Measurements from ENCODE around the gene GRP.

GRP gene

DNA sequence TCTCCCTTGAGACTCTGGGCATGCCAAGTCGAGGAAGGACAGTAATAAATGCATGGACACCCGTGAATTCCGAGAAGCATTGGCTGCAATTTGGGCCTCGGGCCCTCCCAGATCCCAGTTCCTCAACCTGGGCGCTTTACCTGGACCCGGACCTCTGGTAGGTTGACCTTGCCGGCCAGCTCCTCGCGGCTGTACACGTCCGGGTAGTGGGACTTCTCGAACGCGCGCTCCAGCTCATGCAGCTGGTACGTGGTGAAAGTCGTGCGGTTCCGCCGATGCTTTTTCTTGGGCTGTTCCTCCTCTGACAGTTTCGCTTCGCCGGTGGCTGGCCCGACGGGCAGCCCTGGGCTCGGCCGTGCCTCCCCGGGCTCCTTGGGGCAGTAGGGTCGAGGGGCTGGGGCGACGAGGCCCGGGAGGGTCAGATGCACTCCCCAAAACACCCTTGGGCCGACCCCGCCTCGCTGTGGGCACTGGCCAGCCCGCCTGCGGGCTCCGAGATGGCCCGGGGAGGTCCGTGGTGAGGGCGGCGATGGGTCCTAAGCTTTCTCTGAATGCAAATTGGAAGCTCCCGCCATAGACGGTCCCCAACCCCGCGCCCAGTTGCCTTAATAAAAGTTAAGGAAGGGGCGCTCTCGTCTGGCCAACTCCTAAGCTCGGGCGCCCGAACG is 52.4 kb downstream of the GRP start:
- no CpG with 5 or more reads among the region's 52 CpGs for WGBS (ENCODE audit: extremely low coverage, insufficient coverage, low lambda C conversion rate)
- peaks cover 3% of the 10 kb centered on the region for H3K4me1 ChIP-seq (ENCODE audit: control insufficient read depth, low read depth, low read length)

DNA sequence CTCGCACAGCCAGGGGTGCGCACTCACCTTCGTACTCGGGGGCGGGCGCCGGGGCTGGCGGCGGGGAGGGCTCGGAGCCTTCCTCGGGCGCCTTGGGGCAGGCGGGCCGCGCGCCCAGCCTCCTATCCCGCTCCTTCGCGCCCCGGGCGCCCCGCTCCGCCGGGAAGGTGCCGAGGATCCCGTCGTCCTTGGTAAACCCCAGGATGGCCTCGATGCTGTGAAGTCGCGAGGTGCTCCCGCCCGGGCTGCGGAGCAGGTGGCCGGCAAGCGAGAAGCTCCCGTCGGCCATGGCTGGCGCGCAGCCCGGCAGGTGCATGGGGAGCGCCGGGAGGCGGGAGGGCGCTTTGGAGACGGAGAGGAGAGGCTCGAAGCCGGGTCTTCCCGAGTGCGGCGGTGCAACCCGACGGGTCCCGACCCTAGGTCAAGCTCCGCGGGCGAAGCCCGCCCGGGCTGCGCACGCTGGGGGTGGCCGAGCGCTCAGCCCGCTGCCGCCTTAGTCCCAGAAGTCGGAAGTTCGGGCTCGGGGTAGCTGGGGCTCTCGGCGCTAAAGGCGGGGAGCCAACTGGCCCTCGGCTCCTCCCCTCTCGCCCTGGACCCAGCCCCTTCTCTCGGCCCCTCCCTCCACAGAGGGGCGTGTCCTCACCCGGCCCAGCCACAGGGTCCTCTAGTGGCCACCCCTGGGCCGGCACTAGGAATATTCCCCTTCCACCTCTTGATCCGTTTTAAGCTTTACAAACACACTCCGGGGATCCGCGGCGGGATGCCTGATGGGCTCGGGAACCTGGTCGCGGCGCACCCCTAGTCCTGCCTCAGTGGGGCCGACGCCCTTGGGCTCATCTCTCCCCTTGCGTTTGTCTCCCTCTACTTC is 53.2 kb downstream of the GRP start, which contains the start of gene RAX:
RAX (minus strand) TSS at position 564 of the 868 bp plus-strand sequence; CDS start at position 316, 248 bp downstream.
- Histone ChIP-seq H2BK120ac (ENCODE audit: low read depth, low read length) (no peak within 1 kb of the TSS), H3K4me1 (ENCODE audit: control insufficient read depth, low read depth, low read length) (peaks cover 2% of the 10 kb centered on the region), H3K23ac (ENCODE audit: low read length) (peak within 1 kb of the TSS; percentile 81), H3K27ac (ENCODE audit: low read depth, low read length) (no peak within 1 kb of the TSS), H3K27me3 (ENCODE audit: insufficient read depth, low read length, poor library complexity) (peaks cover 65% of the 10 kb centered on the region), H3K79me1 (ENCODE audit: low read length) (no peaks in the 10 kb centered on the region), H2AK5ac (ENCODE audit: low read length) (no peak within 1 kb of the TSS), H3K4ac (ENCODE audit: low read depth, low read length) (no peak within 1 kb of the TSS), H3K18ac (ENCODE audit: low read length) (no peak within 1 kb of the TSS), H4K5ac (ENCODE audit: low read length) (no peak within 1 kb of the TSS), H3K79me2 (ENCODE audit: control insufficient read depth, insufficient read depth, low read length) (no peaks in the 10 kb centered on the region), H3K9ac (ENCODE audit: low read length) (peak within 1 kb of the TSS; percentile 59), H4K8ac (ENCODE audit: low read depth, low read length) (no peak within 1 kb of the TSS), H3K4me3 (ENCODE audit: low read length) (peak within 1 kb of the TSS; percentile 61), H3K36me3 (ENCODE audit: control insufficient read depth, insufficient read depth, low read length) (no peaks in the 10 kb centered on the region), H2BK15ac (replicated peaks; ENCODE audit: low read depth) (no peak within 1 kb of the TSS), H3K4me2 (ENCODE audit: low read length) (peak within 1 kb of the TSS; percentile 92), H2BK5ac (ENCODE audit: low read length) (no peak within 1 kb of the TSS), H3K56ac (ENCODE audit: low read length) (peak within 1 kb of the TSS; percentile 81)
- WGBS (ENCODE audit: extremely low coverage, insufficient coverage, low lambda C conversion rate) = no CpG with 5 or more reads among the region's 88 CpGs
- peak; percentile 92 for DNase-seq

More for the DNA sequence above, 52.4 kb downstream of the GRP start:
- Histone ChIP-seq H3K79me2 (ENCODE audit: control insufficient read depth, insufficient read depth, low read length) (no peaks in the 10 kb centered on the region), H3K4me2 (ENCODE audit: low read length) (no peak overlapping the region), H3K23ac (ENCODE audit: low read length) (no peak overlapping the region), H3K4me3 (ENCODE audit: low read length) (no peak overlapping the region), H3K27me3 (ENCODE audit: insufficient read depth, low read length, poor library complexity) (peaks cover 71% of the 10 kb centered on the region), H3K9ac (ENCODE audit: low read length) (no peak overlapping the region), H4K5ac (ENCODE audit: low read length) (no peak overlapping the region), H4K8ac (ENCODE audit: low read depth, low read length) (no peak overlapping the region), H3K27ac (ENCODE audit: low read depth, low read length) (no peak overlapping the region), H3K79me1 (ENCODE audit: low read length) (no peaks in the 10 kb centered on the region), H2BK15ac (replicated peaks; ENCODE audit: low read depth) (no peak overlapping the region), H3K18ac (ENCODE audit: low read length) (no peak overlapping the region), H2BK120ac (ENCODE audit: low read depth, low read length) (no peak overlapping the region), H3K36me3 (ENCODE audit: control insufficient read depth, insufficient read depth, low read length) (no peaks in the 10 kb centered on the region), H2AK5ac (ENCODE audit: low read length) (no peak overlapping the region), H3K4ac (ENCODE audit: low read depth, low read length) (no peak overlapping the region), H2BK5ac (ENCODE audit: low read length) (no peak overlapping the region), H3K56ac (ENCODE audit: low read length) (no peak overlapping the region)
- no peak for DNase-seq

DNA sequence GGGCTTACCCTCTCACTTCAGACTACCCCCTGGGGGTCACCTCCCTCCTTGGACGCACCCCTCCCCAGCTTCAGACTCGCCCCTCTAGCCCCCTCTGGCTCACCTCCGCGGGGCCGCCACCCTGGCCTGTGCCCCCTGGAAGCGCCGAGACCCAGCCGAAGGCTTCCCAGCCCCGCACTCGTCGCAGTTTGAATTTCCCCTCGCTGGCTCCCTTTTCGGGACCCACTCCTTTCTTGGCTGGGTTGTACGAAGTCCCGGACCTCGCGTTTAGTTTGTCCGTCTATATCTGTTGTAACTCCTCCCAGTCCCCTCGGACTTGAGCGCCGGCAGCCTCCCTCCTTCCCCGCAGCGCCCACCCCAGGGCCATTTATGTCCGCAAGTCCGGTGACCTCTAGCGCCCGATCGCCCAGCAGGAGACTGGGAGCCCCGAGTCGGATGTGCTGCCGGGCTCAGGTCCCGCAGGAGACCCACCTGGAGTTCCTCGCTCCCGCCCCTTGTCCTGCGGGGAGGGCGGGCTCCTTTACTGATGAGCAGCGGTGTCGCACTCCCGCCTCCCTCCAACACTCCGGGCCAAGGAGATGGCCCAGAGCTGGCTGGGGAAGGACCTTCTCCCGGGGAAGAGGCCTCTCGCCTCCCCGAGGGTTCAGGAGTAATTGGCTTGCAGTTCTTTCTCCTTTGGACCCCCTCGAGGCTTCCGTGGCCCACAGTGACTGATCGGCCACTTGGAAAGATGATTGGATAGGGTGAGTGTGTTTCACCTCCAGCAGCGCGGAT is 54.0 kb downstream of the GRP start:
- H4K8ac ChIP-seq (ENCODE audit: low read depth, low read length) = no peak overlapping the region
- peak overlapping the region; percentile 81 for H3K23ac ChIP-seq (ENCODE audit: low read length)
- H3K4me2 ChIP-seq (ENCODE audit: low read length) = peak overlapping the region; percentile 92
- H3K79me1 ChIP-seq (ENCODE audit: low read length) = no peaks in the 10 kb centered on the region
- WGBS (ENCODE audit: extremely low coverage, insufficient coverage, low lambda C conversion rate) = no CpG with 5 or more reads among the region's 48 CpGs
- H3K56ac ChIP-seq (ENCODE audit: low read length) = peak overlapping the region; percentile 81
- H3K4me3 ChIP-seq (ENCODE audit: low read length) = peak overlapping the region; percentile 61
- H2BK120ac ChIP-seq (ENCODE audit: low read depth, low read length) = no peak overlapping the region
- peak; percentile 37 for DNase-seq
- no peak overlapping the region for H3K18ac ChIP-seq (ENCODE audit: low read length)
- H2BK15ac ChIP-seq (replicated peaks; ENCODE audit: low read depth) = no peak overlapping the region
- H3K79me2 ChIP-seq (ENCODE audit: control insufficient read depth, insufficient read depth, low read length) = no peaks in the 10 kb centered on the region
- no peak overlapping the region for H4K5ac ChIP-seq (ENCODE audit: low read length)
- peak overlapping the region; percentile 59 for H3K9ac ChIP-seq (ENCODE audit: low read length)
- no peaks in the 10 kb centered on the region for H3K36me3 ChIP-seq (ENCODE audit: control insufficient read depth, insufficient read depth, low read length)
- no peak overlapping the region for H2BK5ac ChIP-seq (ENCODE audit: low read length)
- H3K27ac ChIP-seq (ENCODE audit: low read depth, low read length) = no peak overlapping the region
- H3K27me3 ChIP-seq (ENCODE audit: insufficient read depth, low read length, poor library complexity) = peaks cover 64% of the 10 kb centered on the region
- H3K4ac ChIP-seq (ENCODE audit: low read depth, low read length) = no peak overlapping the region
- no peak overlapping the region for H2AK5ac ChIP-seq (ENCODE audit: low read length)
- no peaks in the 10 kb centered on the region for H3K4me1 ChIP-seq (ENCODE audit: control insufficient read depth, low read depth, low read length)

DNA sequence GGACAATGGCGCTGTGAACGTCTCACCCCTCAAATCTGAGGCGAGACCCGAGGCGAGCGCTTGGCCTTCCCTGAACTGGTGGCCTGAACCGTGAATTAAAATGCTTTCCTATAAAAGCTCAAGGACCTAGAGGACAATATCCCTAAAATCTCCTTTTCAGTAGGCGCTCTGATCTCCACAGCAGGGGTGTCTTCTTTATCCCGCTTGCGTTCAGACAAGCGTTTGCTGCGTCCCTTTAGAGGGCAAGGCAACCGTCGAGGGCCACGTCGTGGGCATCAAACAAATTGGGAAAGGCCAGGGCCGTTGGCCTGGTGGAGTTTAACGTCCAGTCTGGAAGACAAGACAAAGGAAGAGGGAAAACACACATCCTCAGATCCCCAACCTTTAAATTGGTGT is 54.6 kb downstream of the GRP start:
- H3K79me2 ChIP-seq (ENCODE audit: control insufficient read depth, insufficient read depth, low read length) = no peaks in the 10 kb centered on the region

DNA sequence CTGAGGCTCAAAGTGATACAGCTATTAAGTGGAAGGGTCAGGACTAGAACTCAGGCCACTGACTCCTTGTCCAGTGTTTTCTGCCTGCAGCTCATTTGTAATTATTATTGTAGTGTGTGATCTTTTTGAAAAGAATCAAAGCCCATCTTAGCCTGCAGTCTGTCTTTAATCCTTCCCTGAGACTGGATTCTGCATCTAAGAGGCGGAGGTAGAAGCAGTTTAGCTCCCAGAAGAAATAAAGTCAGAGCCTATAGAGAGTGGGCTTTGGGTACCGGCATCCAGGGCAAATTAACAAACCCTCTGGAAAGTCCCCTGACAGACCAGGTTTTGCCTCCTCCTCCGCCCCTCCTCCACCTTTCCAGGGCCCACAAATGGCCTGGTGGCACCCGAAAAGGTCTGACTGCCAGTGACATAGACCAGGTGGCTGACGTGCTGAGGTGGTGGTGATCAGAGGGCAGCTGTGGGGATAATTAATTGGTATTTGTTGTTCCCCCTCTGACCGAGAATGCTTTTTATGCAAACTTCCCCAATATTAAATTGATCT is 55.5 kb downstream of the GRP start:
- Histone ChIP-seq H3K79me1 (ENCODE audit: low read length) (no peaks in the 10 kb centered on the region), H3K4me2 (ENCODE audit: low read length) (no peak overlapping the region), H3K4me3 (ENCODE audit: low read length) (no peak overlapping the region), H3K9ac (ENCODE audit: low read length) (no peak overlapping the region), H2BK15ac (replicated peaks; ENCODE audit: low read depth) (no peak overlapping the region), H2BK120ac (ENCODE audit: low read depth, low read length) (no peak overlapping the region), H3K4me1 (ENCODE audit: control insufficient read depth, low read depth, low read length) (no peaks in the 10 kb centered on the region), H4K8ac (ENCODE audit: low read depth, low read length) (no peak overlapping the region), H2BK5ac (ENCODE audit: low read length) (no peak overlapping the region), H3K18ac (ENCODE audit: low read length) (no peak overlapping the region), H3K27ac (ENCODE audit: low read depth, low read length) (no peak overlapping the region), H3K23ac (ENCODE audit: low read length) (no peak overlapping the region), H3K36me3 (ENCODE audit: control insufficient read depth, insufficient read depth, low read length) (no peaks in the 10 kb centered on the region), H4K5ac (ENCODE audit: low read length) (no peak overlapping the region), H3K79me2 (ENCODE audit: control insufficient read depth, insufficient read depth, low read length) (no peaks in the 10 kb centered on the region), H3K4ac (ENCODE audit: low read depth, low read length) (no peak overlapping the region), H2AK5ac (ENCODE audit: low read length) (no peak overlapping the region), H3K27me3 (ENCODE audit: insufficient read depth, low read length, poor library complexity) (peaks cover 58% of the 10 kb centered on the region), H3K56ac (ENCODE audit: low read length) (no peak overlapping the region)
- no peak for DNase-seq
- WGBS (ENCODE audit: extremely low coverage, insufficient coverage, low lambda C conversion rate) = no CpG with 5 or more reads among the region's 6 CpGs

More for the DNA sequence above, 54.6 kb downstream of the GRP start:
- Histone ChIP-seq H3K27ac (ENCODE audit: low read depth, low read length) (no peak overlapping the region), H2BK120ac (ENCODE audit: low read depth, low read length) (no peak overlapping the region), H4K5ac (ENCODE audit: low read length) (no peak overlapping the region), H3K79me1 (ENCODE audit: low read length) (no peaks in the 10 kb centered on the region), H4K8ac (ENCODE audit: low read depth, low read length) (no peak overlapping the region), H3K27me3 (ENCODE audit: insufficient read depth, low read length, poor library complexity) (peaks cover 64% of the 10 kb centered on the region), H3K18ac (ENCODE audit: low read length) (no peak overlapping the region), H2BK15ac (replicated peaks; ENCODE audit: low read depth) (no peak overlapping the region), H2AK5ac (ENCODE audit: low read length) (no peak overlapping the region), H3K4me2 (ENCODE audit: low read length) (peak overlapping the region; percentile 92), H3K56ac (ENCODE audit: low read length) (no peak overlapping the region), H3K4ac (ENCODE audit: low read depth, low read length) (no peak overlapping the region), H3K4me3 (ENCODE audit: low read length) (no peak overlapping the region), H2BK5ac (ENCODE audit: low read length) (no peak overlapping the region), H3K4me1 (ENCODE audit: control insufficient read depth, low read depth, low read length) (no peaks in the 10 kb centered on the region), H3K36me3 (ENCODE audit: control insufficient read depth, insufficient read depth, low read length) (no peaks in the 10 kb centered on the region), H3K23ac (ENCODE audit: low read length) (peak overlapping the region; percentile 81), H3K9ac (ENCODE audit: low read length) (peak overlapping the region; percentile 39)
- no peak for DNase-seq
- no CpG with 5 or more reads among the region's 18 CpGs for WGBS (ENCODE audit: extremely low coverage, insufficient coverage, low lambda C conversion rate)

Data from mesendoderm (in vitro differentiated cells).